COLO668 (cell line): ENCODE data around the gene NAP1L1.
A peak's percentile ranks its signal among the peaks of the same experiment; 100 is the strongest.

ENCODE experiments used
- DNase-seq: peaks from one replicate; lab custom pipeline; 2025; ENCODE audit not compliant: unreplicated experiment; lab: John Stamatoyannopoulos, UW

Gene NAP1L1, protein sequence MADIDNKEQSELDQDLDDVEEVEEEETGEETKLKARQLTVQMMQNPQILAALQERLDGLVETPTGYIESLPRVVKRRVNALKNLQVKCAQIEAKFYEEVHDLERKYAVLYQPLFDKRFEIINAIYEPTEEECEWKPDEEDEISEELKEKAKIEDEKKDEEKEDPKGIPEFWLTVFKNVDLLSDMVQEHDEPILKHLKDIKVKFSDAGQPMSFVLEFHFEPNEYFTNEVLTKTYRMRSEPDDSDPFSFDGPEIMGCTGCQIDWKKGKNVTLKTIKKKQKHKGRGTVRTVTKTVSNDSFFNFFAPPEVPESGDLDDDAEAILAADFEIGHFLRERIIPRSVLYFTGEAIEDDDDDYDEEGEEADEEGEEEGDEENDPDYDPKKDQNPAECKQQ

DNA sequence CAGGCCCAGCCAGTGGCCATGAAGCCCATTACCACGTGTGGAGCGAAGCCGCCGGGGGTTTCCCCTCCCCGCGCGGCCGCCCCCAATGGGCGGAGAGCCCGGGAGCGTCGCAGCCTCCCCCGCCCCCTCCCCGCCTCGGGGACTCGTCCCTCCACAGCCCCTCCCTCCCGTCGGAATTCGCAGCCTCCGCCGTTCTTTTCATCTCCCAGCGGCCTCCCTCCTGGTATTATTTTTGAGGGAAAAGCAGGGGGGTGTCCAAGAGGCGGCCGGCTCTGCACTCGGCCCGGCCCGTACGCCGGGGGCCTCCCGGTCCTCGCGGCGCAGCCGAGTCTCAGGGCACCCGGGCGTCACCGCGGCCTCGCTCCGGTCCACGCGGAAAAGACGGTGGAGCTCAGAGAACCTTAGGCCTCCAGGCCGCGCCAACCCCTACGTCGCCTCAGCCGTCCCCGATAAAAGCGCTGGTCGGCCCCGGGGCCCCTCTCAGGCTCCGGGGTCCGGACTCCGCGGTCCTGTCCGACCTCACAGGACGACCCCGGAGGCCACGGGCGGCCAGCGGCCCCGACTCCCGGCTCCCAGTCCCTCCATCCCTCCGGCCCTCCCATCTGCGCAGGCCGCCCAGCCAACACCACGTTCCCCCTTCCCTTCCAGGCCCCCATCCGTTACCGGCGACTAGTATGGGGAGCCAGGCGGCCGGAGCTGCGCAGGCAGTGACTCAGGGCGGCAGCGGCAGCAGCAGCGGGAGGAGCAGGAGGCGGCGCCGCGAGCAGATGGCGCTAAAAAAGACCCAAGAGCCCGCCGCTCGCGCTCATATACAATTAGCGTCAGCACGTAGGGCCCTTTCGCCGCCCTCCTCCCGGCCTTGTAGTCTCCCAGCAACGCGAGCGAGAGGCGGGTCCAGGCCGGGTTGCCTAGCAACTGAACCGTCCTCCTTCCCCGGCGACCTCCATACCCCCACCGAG lies at the start of gene NAP1L1:
TSS of gene NAP1L1 (minus strand) at position 782 of the 959 bp plus-strand sequence. CDS start 10,466 bp downstream, outside the sequence.
- peak; percentile 99 for DNase-seq

- no peak for DNase-seq
Measured at GRCh38 chr12:76127588-76127987, 43.1 kb upstream of the NAP1L1 start.

DNA sequence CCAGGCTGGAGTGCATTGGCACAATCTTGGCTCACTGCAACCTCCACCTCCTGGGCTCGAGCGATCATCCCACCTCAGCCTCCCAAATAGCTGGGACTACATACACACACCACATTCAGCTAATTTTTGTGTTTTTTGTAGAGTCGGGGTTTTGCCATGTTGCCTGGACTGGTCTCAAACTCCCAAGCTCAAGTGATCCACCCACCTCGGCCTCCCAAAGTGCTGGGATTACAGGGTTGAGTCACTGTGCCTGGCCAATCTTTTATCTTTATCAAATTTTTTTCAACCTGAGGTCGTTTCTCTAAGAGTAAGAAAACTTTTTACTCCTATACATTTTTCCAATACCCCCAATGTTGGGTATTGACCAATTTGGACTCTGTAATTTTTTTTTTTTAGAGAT lies 40.0 kb upstream of the NAP1L1 start:
- no peak for DNase-seq

- DNase-seq = no peak
Measured at GRCh38 chr12:76123259-76124212, 39.1 kb upstream of the NAP1L1 start.

GRCh38 chr12:76119887-76120286 lies 35.4 kb upstream of the NAP1L1 start:
- no peak for DNase-seq

DNA sequence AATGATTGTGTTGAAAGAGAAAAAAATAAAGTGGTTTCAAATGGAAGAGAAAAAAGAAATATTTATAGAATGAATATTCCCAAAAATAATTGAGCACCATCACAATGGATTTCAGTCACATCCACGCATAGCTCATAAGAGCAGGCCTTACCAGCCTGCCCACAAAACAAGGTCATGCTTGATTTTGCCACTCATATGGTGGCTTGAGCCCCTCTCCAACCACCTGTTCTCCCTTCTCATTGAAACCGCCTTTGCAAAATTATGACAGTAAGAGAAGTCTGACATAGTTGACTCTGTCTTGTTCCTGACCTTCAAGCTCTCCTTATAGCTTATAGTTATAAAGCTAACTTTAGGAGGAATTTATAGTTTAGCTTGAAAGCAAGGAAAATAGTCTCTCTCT lies 33.3 kb upstream of the NAP1L1 start:
- no peak for DNase-seq

- no peak for DNase-seq
Measured at GRCh38 chr12:76117067-76117691, 32.7 kb upstream of the NAP1L1 start.

- DNase-seq = no peak
Measured at GRCh38 chr12:76113800-76114757, 29.6 kb upstream of the NAP1L1 start.

DNA sequence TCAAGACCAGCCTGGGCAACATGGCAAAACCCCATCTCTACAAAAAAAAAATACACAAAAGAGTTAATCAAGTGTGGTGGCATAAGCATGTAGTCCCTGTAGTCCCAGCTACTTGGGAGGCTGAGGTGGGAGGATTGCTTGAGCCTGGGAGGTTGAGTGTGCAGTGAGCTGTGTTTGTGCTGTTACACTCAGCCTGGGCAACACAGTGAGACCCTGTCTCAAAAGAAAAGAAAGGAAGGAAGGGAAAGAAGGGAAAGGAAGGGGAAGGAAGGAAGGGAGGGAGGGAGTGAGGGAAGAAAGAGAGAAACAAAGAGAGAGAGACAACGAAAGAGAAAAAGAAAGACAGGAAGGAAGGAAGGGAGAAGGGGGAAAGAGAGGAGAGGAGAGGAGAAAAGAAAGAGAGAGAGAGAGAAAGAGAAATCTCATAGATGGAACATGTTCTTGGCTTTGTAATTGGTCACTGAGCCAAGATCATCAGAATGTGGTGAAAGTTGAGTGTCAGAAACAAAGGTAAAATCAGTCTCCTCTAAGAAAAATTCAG lies 26.8 kb upstream of the NAP1L1 start:
- DNase-seq = no peak

DNA sequence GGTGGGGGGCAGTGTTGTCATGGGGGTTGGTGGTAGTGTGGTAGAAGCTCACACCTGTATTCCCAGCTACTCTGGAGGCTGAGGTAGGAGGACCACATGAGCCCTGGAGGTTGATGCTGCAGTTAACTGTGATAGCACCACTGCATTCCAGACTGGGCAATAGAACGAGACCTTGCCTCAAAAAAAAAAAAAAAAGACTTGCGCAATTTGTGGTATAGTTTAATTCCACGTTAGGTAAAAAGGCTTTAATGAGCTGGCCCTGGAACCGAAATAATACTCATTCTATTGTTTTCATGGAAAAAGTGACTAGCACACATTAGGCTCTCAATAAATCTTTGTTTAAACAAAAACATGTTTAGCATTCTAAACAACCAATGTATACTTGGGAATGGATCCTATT lies 25.4 kb upstream of the NAP1L1 start:
- DNase-seq = no peak

DNA sequence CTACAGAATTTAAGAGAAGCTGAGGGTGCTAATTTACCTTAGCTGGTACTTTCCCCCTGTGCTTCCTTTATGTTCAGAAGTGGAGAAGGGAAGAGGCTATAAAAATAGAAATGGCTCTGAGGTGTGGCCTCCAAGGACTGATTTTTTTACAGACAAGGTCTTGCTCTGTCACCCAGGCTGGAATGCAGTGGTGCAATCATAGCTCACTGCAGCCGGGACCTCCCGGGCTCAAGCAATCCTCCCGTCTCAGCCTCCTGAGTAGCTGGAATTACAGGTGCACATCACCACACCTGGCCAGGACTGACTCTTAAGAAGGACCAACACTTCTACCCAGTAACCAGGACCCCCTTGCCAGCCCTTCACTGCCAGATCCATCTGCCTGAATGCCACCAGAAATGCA lies 23.9 kb upstream of the NAP1L1 start:
- DNase-seq = no peak

DNA sequence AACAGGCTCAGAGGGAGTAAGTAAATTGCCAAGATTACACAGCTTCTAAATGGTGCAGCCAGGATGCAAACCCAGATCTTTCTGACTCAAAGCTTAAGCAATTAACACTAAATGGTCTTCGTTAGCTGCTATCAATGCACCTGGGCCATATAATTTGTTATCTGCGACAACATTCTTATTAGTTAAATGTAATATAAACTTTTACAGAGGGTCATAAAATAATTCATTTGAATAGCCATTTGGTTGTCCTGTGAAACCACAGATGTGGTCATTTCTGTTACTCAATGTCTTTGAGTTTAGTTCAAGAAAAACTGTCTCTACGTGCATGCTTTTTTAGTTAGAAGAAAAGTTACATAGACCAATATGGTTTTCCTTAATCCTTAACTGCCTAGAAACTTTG lies 22.1 kb upstream of the NAP1L1 start:
- DNase-seq = no peak

DNA sequence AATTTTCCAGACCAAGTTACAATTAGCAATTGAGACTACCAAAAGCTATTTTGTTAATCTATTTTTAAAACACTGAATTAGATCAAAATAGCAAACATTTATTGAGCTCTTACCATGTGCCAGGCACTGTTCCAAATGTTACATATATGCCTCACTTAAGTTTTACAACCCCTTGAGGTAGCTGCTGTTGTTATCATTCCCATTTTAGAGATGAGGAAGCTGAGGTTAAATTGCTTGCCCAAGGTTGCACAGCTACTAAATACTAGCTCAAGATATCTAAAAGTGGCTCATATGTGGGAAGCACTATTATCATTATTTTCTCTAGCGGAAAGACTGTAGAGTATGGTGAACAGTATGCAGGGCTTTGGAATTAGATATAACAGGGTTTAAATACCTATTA lies 19.5 kb upstream of the NAP1L1 start:
- no peak for DNase-seq

DNA sequence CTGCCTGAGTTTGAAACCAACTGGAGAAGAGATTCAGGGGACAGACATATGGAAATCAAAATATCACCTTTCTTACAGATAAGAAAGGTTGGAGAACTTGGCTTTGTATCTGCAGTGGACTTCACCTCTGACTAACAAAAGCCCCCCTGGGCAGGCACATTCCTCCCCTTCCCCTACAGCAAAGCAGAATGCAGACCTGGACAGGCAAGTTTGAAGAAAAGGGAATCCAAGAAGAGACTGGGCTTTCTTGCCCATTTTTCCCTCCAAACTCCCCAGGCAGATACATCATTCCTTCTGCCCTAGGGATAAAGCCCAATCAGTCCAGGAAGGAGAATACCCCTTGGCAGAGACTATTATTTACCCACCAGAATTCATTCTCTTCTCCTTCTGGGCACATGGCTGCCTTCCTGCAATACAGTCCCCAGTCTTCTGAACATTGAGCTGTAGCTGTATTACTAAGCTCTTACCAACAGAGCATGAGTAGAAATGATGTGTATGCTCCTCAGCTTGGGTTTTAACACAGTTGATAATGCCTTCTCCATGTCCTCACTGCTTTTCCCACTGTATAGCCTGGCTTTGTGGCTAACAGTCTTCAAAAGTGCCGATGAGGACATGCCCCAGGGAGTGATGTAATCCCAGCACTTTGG lies 17.4 kb upstream of the NAP1L1 start:
- DNase-seq = no peak

- no peak for DNase-seq
Measured at GRCh38 chr12:76096079-76096646, 11.7 kb upstream of the NAP1L1 start.

DNA sequence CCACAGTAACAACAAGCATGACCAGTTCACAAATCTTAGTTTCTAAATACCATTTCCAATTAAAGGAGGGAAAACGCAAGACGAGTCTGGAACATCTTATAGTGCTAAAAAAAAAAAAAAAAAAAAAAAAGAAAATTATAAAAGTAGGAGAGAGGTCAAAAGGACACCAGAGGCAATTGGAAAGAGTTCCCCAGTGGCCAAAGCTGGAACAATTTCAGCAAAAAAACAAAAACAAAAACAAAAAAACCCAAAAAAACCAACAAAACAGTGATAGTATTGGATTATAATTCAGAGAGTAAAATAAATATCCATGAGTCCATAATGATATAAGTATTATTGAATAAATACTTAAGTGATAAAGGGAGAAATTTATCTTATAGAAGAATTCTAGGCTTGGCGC lies 10.3 kb upstream of the NAP1L1 start:
- no peak for DNase-seq

- DNase-seq = no peak
Measured at GRCh38 chr12:76091246-76091754, 6.8 kb upstream of the NAP1L1 start.

- peak; percentile 14 for DNase-seq
Measured at GRCh38 chr12:76085520-76085868, 1.0 kb upstream of the NAP1L1 start.
